GM12892 (cell line): Measurements from ENCODE around the gene NPHS1.

Source experiments
- DNase-seq: peaks from one replicate; pipeline ENCODE4 v3.0.0; 2011; ENCODE audit not compliant: insufficient read length
- FAIRE-seq: peaks from 2 replicates; lab custom pipeline; 2011; peaks lifted over from hg19 to GRCh38; lab: Jason Lieb, UNC
- POLR2A ChIP-seq: IDR thresholded peaks from 2 replicates; pipeline ENCODE4 v1.6.1; 2011; ENCODE audit warnings: low read depth, low read length, control low read depth
- POLR2AphosphoS5 ChIP-seq: IDR thresholded peaks from 2 replicates; pipeline ENCODE4 v1.6.1; 2011; ENCODE audit warnings: low read depth, low read length, control low read depth
- TAF1 ChIP-seq: IDR thresholded peaks from 2 replicates; pipeline ENCODE4 v1.6.1; 2011; ENCODE audit warnings: low read depth, mild to moderate bottlenecking, control low read depth, low read length, borderline replicate concordance

The NPHS1 gene

GRCh38 chr19:35889370-35890112 is 37.2 kb upstream of the NPHS1 start:
- FAIRE-seq: no peak
- TF ChIP-seq POLR2AphosphoS5 (no peak), TAF1 (no peak), POLR2A (no peak)
- DNase-seq: no peak

GRCh38 chr19:35888398-35888797 is 36.1 kb upstream of the NPHS1 start:
- no peak for FAIRE-seq
- TF ChIP-seq POLR2A (no peak), TAF1 (no peak), POLR2AphosphoS5 (no peak)

GRCh38 chr19:35887197-35887596 is 34.9 kb upstream of the NPHS1 start:
- FAIRE-seq: no peak
- DNase-seq: no peak
- TF ChIP-seq POLR2AphosphoS5 (peak; percentile 66; the same call in 1 of the 2 replicates), POLR2A (peak; percentile 48), TAF1 (no peak)

More at GRCh38 chr19:35888398-35888797, 36.1 kb upstream of the NPHS1 start:
- no peak for DNase-seq

- FAIRE-seq: no peak
- no peak for DNase-seq
- TF ChIP-seq POLR2AphosphoS5: no peak
Measured at GRCh38 chr19:35885904-35886303, 33.6 kb upstream of the NPHS1 start.

GRCh38 chr19:35885225-35885738 is 33.0 kb upstream of the NPHS1 start:
- DNase-seq (no peak), FAIRE-seq (no peak)
- TF ChIP-seq POLR2AphosphoS5 (peak; percentile 44; the same call in 1 of the 2 replicates), POLR2A (peak; percentile 18; the same call in 1 of the 2 replicates), TAF1 (no peak)

- FAIRE-seq: no peak
- TF ChIP-seq TAF1 (no peak), POLR2AphosphoS5 (no peak), POLR2A (no peak)
- DNase-seq: no peak
Measured at GRCh38 chr19:35883882-35884281, 31.6 kb upstream of the NPHS1 start.

GRCh38 chr19:35882114-35882832 is 30.0 kb upstream of the NPHS1 start:
- TF ChIP-seq TAF1 (no peak), POLR2AphosphoS5 (no peak), POLR2A (no peak)
- DNase-seq (no peak), FAIRE-seq (peak; percentile 92)

GRCh38 chr19:35879770-35880317 is 27.5 kb upstream of the NPHS1 start:
- no peak for TF ChIP-seq TAF1
- TF ChIP-seq POLR2A: no peak
- no peak for TF ChIP-seq POLR2AphosphoS5
- DNase-seq: no peak
- peak; percentile 72 for FAIRE-seq

- FAIRE-seq: no peak
Measured at GRCh38 chr19:35879068-35879467, 26.8 kb upstream of the NPHS1 start.

GRCh38 chr19:35874392-35874930 is 22.2 kb upstream of the NPHS1 start:
- TF ChIP-seq POLR2A: no peak
- no peak for TF ChIP-seq POLR2AphosphoS5
- TF ChIP-seq TAF1: no peak
- no peak for FAIRE-seq
- DNase-seq: no peak

More at GRCh38 chr19:35879068-35879467, 26.8 kb upstream of the NPHS1 start:
- no peak for TF ChIP-seq POLR2AphosphoS5
- no peak for TF ChIP-seq TAF1
- TF ChIP-seq POLR2A: no peak
- no peak for DNase-seq

GRCh38 chr19:35872180-35872579 is 19.9 kb upstream of the NPHS1 start:
- FAIRE-seq (no peak), DNase-seq (no peak)
- no peak for TF ChIP-seq TAF1
- no peak for TF ChIP-seq POLR2A
- no peak for TF ChIP-seq POLR2AphosphoS5
